Ishikawa (cell line): ENCODE results near the gene IGF2BP1.

Experiments
- CEBPB ChIP-seq: IDR thresholded peaks from 2 replicates; pipeline ENCODE4 v1.6.1; 2012
- CREB1 ChIP-seq: IDR thresholded peaks from 2 replicates; pipeline ENCODE4 v1.6.1; 2012; ENCODE audit warnings: low read depth
- EGR1 ChIP-seq: IDR thresholded peaks from 2 replicates; pipeline ENCODE4 v1.6.1; 2012
- EP300 ChIP-seq: IDR thresholded peaks from 2 replicates; pipeline ENCODE4 v1.6.1; 2012; ENCODE audit warnings: borderline replicate concordance
- FOXM1 ChIP-seq: IDR thresholded peaks from 2 replicates; pipeline ENCODE4 v1.6.1; 2012; ENCODE audit warnings: low read depth, borderline replicate concordance
- NFIC ChIP-seq: IDR thresholded peaks from 2 replicates; pipeline ENCODE4 v1.6.1; 2012
- RAD21 ChIP-seq: IDR thresholded peaks from 2 replicates; pipeline ENCODE4 v1.6.1; 2012; ENCODE audit warnings: low read depth
- TAF1 ChIP-seq: IDR thresholded peaks from 2 replicates; pipeline ENCODE4 v1.6.1; 2012; ENCODE audit warnings: low read depth, mild to moderate bottlenecking
- TCF12 ChIP-seq: IDR thresholded peaks from 2 replicates; pipeline ENCODE4 v1.6.1; 2012; ENCODE audit warnings: low read depth
- TEAD4 ChIP-seq: IDR thresholded peaks from 2 replicates; pipeline ENCODE4 v1.6.1; 2012
- YY1 ChIP-seq: IDR thresholded peaks from 2 replicates; pipeline ENCODE4 v1.6.1; 2012; ENCODE audit warnings: low read depth
- ZBTB7A ChIP-seq: IDR thresholded peaks from 2 replicates; pipeline ENCODE4 v1.6.1; 2012; ENCODE audit warnings: low read depth
- TF ChIP-seq, protein P1 (sequence below): IDR thresholded peaks from 2 replicates; pipeline ENCODE4 v1.6.1; 2012
- TF ChIP-seq, protein P2 (sequence below): IDR thresholded peaks from 2 replicates; pipeline ENCODE4 v1.6.1; 2012; ENCODE audit warnings: low read depth, mild to moderate bottlenecking
- TF ChIP-seq, protein P3 (sequence below): IDR thresholded peaks from 2 replicates; pipeline ENCODE4 v1.6.1; 2012

Gene IGF2BP1

DNA sequence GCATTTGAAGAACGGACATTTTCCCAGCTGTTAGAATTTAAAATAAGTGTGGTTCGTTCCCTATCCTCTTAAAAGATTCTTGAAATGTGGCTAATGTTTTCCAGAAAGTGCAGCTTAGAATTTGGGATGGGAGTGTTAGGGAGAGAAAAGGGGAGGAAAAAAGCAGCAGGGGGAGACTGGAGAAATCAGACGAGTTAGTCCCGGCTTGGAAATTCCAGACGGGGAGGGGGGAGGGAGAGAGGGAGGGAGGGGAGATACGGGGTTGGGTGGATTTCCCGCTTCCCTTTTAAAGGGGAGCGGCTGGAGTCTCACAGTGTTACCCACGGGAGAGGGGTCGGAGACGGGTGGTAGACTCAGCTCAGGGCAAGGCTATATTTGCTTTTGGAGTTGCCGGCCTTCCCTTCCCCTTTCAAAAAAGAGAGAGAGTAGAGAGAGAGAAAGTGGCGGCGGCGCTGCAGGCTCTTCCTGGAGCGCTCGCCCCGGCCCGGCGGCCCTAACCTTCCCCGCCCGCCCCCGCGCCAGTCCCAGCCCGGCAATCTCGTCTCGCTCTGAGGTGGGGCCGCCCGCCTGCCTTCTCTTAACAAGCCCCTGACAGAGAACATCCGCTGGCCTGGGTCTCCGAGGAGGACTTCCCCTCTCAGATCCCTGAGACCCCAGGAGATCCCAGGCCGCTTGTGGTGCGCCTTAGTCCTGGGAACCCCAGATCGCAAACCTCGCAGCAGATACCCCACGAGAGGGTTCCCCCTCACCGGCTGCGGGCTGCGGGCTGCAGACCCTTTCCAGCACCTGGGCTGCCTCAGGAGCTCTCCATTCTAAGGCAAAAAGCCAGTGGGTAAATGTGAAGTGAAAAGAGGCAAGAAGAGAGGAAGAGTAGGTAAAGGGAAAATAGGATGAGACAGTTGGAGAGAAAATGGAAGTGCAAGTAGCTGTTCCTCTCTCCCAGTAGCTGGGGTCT lies 6.6 kb downstream of the IGF2BP1 start:
- TF ChIP-seq, protein P1, sequence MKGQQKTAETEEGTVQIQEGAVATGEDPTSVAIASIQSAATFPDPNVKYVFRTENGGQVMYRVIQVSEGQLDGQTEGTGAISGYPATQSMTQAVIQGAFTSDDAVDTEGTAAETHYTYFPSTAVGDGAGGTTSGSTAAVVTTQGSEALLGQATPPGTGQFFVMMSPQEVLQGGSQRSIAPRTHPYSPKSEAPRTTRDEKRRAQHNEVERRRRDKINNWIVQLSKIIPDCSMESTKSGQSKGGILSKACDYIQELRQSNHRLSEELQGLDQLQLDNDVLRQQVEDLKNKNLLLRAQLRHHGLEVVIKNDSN = no peak
- TF ChIP-seq EP300 = no peak

DNA sequence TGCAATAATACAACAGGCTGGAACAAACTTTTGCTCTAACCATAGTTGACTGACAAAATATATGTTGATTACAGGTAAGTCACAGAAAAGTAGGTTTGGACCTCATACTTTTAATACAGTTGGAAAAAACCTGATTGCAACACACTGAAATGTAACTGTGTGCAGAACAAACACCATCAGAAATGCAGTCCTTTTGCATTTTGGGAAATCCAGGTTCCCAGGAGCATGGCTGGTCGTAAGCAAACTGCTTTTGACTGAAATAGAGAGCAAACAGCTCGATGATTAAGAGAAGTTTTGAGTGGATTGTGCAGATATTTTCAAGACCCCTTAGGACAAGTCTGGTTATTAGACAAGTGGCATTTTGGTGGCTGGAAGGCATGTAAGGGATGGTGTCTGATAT lies 8.0 kb downstream of the IGF2BP1 start:
- TF ChIP-seq CREB1 (no peak), TAF1 (no peak), NFIC (no peak), RAD21 (no peak), TEAD4 (no peak), EP300 (no peak), TCF12 (no peak), YY1 (no peak), FOXM1 (no peak), EGR1 (no peak)
- TF ChIP-seq, protein P2, sequence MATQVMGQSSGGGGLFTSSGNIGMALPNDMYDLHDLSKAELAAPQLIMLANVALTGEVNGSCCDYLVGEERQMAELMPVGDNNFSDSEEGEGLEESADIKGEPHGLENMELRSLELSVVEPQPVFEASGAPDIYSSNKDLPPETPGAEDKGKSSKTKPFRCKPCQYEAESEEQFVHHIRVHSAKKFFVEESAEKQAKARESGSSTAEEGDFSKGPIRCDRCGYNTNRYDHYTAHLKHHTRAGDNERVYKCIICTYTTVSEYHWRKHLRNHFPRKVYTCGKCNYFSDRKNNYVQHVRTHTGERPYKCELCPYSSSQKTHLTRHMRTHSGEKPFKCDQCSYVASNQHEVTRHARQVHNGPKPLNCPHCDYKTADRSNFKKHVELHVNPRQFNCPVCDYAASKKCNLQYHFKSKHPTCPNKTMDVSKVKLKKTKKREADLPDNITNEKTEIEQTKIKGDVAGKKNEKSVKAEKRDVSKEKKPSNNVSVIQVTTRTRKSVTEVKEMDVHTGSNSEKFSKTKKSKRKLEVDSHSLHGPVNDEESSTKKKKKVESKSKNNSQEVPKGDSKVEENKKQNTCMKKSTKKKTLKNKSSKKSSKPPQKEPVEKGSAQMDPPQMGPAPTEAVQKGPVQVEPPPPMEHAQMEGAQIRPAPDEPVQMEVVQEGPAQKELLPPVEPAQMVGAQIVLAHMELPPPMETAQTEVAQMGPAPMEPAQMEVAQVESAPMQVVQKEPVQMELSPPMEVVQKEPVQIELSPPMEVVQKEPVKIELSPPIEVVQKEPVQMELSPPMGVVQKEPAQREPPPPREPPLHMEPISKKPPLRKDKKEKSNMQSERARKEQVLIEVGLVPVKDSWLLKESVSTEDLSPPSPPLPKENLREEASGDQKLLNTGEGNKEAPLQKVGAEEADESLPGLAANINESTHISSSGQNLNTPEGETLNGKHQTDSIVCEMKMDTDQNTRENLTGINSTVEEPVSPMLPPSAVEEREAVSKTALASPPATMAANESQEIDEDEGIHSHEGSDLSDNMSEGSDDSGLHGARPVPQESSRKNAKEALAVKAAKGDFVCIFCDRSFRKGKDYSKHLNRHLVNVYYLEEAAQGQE = no peak
- TF ChIP-seq, protein P3, sequence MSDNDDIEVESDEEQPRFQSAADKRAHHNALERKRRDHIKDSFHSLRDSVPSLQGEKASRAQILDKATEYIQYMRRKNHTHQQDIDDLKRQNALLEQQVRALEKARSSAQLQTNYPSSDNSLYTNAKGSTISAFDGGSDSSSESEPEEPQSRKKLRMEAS = no peak
- TF ChIP-seq, protein P1 = no peak

DNA sequence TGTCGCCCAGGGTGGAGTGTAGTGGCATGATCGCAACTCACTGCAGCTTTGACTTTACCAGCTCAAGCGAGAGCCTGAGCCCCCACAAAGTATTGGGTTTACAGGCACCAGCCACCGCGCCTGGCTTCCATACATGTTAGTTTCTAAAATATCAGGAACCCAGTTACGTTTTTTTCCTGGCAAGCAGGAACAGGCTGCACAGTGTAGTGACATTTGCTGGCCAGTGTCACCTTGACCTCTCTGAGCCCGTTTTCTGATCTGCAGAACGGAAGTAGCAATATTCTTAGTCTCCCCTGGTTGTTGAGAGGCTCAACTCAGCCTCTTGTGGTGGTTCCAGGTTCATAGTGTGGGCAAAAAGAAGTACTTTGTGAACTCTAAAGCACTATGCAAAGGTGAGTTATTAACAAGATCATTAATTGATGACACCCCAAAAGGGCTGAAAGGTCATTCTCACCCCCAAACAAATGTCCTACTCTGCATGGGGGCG lies 15.6 kb downstream of the IGF2BP1 start:
- TF ChIP-seq, protein P2 = no peak
- TF ChIP-seq ZBTB7A (no peak), NFIC (no peak), TEAD4 (no peak), EP300 (no peak), RAD21 (no peak), TAF1 (no peak), FOXM1 (no peak), CEBPB (no peak), TCF12 (no peak), YY1 (no peak), EGR1 (no peak), CREB1 (no peak)
- TF ChIP-seq, protein P1 = no peak
- TF ChIP-seq, protein P3 = no peak

DNA sequence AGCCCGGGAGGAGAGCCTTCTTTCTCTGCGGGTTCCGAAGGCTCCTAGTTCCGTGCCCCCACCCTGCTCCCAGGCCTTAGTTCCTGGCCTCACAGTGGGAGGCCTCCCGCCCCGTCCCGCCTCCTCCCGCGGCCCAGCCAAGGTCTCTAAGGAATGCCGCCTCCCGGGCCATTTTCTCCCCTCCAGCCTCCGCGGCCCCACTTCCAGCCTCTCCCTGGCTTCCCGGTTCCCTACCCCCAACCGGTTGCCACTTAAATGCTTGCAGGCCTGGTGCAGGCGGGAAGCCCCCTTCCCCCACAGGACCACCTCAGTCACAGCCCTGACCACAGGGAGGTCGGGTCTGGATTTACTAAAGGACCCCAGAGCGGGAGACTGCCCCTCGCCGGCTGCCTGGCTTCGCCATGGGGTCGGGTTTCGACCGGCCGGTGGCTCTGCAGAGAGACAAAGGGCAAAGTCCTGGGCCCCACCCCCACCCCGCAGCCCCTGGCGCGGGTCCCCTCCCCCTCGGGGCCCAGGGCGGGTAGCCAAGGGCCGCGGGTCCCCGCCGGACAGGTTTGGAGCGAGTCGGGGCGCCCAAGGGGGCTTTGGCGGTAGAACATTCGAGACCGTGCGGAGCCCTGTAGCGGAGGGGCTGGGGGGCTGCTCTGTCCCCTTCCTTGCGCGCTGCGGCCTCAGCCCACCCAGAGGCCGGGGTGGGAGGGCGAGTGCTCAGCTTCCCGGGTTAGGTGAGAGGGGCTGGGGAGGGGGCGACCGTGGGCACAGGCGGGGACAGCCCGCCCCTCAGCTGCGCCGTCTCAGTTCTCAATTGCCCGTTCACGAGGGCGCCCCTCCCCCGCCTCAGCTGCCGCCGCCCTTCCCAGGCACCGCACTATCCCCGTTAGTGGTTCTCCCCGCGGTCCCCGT lies 16.4 kb downstream of the IGF2BP1 start:
- no peak for TF ChIP-seq EGR1
- TF ChIP-seq, protein P3 = peak; percentile 10; the same call in 1 of the 2 replicates
- TF ChIP-seq TCF12 = peak; percentile 56; the same call in 1 of the 2 replicates
- peak; percentile 47 for TF ChIP-seq EP300
- no peak for TF ChIP-seq RAD21
- no peak for TF ChIP-seq TAF1
- TF ChIP-seq NFIC = peak; percentile 62
- peak; percentile 29; the same call in 1 of the 2 replicates for TF ChIP-seq TEAD4
